ENCODE data around the gene RABGAP1L. TPM values are rescaled to one million over a fixed set of nuclear protein-coding genes. Genes with fewer than 3 reads are reported as not detected.

The RABGAP1L gene
- total RNA-seq, 4 donors from 2014 or later: 70.5 to 100 (median 92.6) TPM

- H3K4me1 ChIP-seq: peaks cover 0 to 5% of the 10 kb centered on the region in 2 donors
- intact Hi-C loops (cut with DNase I): loop anchor here (5.0 kb wide), 1 partner anchor 208 kb away; no protein-coding TSS in a partner anchor
- no peak for DNase-seq
- TF ChIP-seq POLR2A (IDR thresholded peaks at IDR 0.05): no peak
- TF ChIP-seq CTCF (IDR thresholded peaks at IDR 0.05): no peak
- H3K27ac ChIP-seq: no peak overlapping the region
- H3K4me3 ChIP-seq (replicated peaks in 1 of 3): no peak overlapping the region
- H3K27me3 ChIP-seq: no peaks in the 10 kb centered on the region
- H3K36me3 ChIP-seq: peaks cover 0 to 5% of the 10 kb centered on the region in 2 donors
- WGBS, 2 donors: 95 to 98% methylated on average over 4 of the region's 4 CpGs
- H3K9me3 ChIP-seq: no peaks in the 10 kb centered on the region
These were observed 825.6 kb downstream of the RABGAP1L start for GRCh38 chr1:174984952-174985351.

GRCh38 chr1:174988539-174988938, 829.2 kb downstream of the RABGAP1L start:
- intact Hi-C loops (cut with DNase I): no loop called here
- no peak for DNase-seq

GRCh38 chr1:174988986-174989385, 829.7 kb downstream of the RABGAP1L start:
- WGBS, 2 donors: 91 to 92% methylated on average over 3 of the region's 3 CpGs

More at GRCh38 chr1:174988539-174988938, 829.2 kb downstream of the RABGAP1L start:
- TF ChIP-seq CTCF (IDR thresholded peaks at IDR 0.05): no peak
- TF ChIP-seq POLR2A (IDR thresholded peaks at IDR 0.05): no peak
- no peak overlapping the region for H3K27ac ChIP-seq
- H3K9me3 ChIP-seq: no peaks in the 10 kb centered on the region
- H3K27me3 ChIP-seq: no peaks in the 10 kb centered on the region
- no peak overlapping the region for H3K4me3 ChIP-seq (replicated peaks in 1 of 3)
- no peaks in the 10 kb centered on the region for H3K36me3 ChIP-seq
- peaks cover 0 to 5% of the 10 kb centered on the region in 2 donors for H3K4me1 ChIP-seq

GRCh38 chr1:174989536-174990220, 830.4 kb downstream of the RABGAP1L start:
- peaks cover 0 to 5% of the 10 kb centered on the region in 2 donors for H3K4me1 ChIP-seq
- intact Hi-C loops (cut with DNase I): no loop called here
- TF ChIP-seq POLR2A (IDR thresholded peaks at IDR 0.05) (no peak), CTCF (IDR thresholded peaks at IDR 0.05) (no peak)

More at GRCh38 chr1:174988986-174989385, 829.7 kb downstream of the RABGAP1L start:
- no peak for DNase-seq
- Histone ChIP-seq H3K4me1 (peaks cover 0 to 5% of the 10 kb centered on the region in 2 donors), H3K9me3 (no peaks in the 10 kb centered on the region), H3K27ac (peak overlapping the region in 1 of 3 donors; percentile 85), H3K4me3 (replicated peaks in 1 of 3) (no peak overlapping the region), H3K27me3 (no peaks in the 10 kb centered on the region), H3K36me3 (no peaks in the 10 kb centered on the region)
- intact Hi-C loops (cut with DNase I): no loop called here
- TF ChIP-seq CTCF (IDR thresholded peaks at IDR 0.05) (no peak), POLR2A (IDR thresholded peaks at IDR 0.05) (no peak)

GRCh38 chr1:174990382-174990999, 831.2 kb downstream of the RABGAP1L start:
- WGBS, 2 donors: 51 to 52% methylated on average over 6 of the region's 6 CpGs
- Histone ChIP-seq H3K9me3 (no peaks in the 10 kb centered on the region), H3K4me3 (replicated peaks in 1 of 3) (peak overlapping the region in 2 of 3 donors; percentile 7 to 36), H3K4me1 (peaks cover 0 to 5% of the 10 kb centered on the region in 2 donors), H3K27ac (peak overlapping the region; percentile 56 to 85 (median 66)), H3K27me3 (no peaks in the 10 kb centered on the region), H3K36me3 (no peaks in the 10 kb centered on the region)
- DNase-seq: no peak
- no peak for TF ChIP-seq CTCF (IDR thresholded peaks at IDR 0.05)
- no peak for TF ChIP-seq POLR2A (IDR thresholded peaks at IDR 0.05)
- intact Hi-C loops (cut with DNase I): no loop called here

More at GRCh38 chr1:174989536-174990220, 830.4 kb downstream of the RABGAP1L start:
- Histone ChIP-seq H3K9me3 (no peaks in the 10 kb centered on the region), H3K27ac (peak overlapping the region; percentile 56 to 85 (median 66)), H3K4me3 (replicated peaks in 1 of 3) (peak overlapping the region in 1 of 3 donors; percentile 36), H3K36me3 (no peaks in the 10 kb centered on the region), H3K27me3 (no peaks in the 10 kb centered on the region)
- 58% methylated on average over 5 of the region's 5 CpGs for WGBS, 2 donors
- DNase-seq: peak; percentile 14 to 31

Data from thyroid gland (tissue), 4 donors.